ENCODE results near the gene CBLB. TPM values are rescaled to one million over a fixed set of nuclear protein-coding genes. Genes with fewer than 3 reads are reported as not detected.

Gene CBLB
- total and polyA plus RNA-seq, 12 donors, result 20.4 to 58.9 (median 33.5) TPM

GRCh38 chr3:105616374-105617121, 252.3 kb downstream of the CBLB start:
- H3K4me1 ChIP-seq (replicated peaks in 1 of 2), result no peaks in the 10 kb centered on the region
- no peaks in the 10 kb centered on the region for H3K36me3 ChIP-seq (replicated peaks in 1 of 2)
- no peak overlapping the region for H3K27ac ChIP-seq
- H3K9me3 ChIP-seq (replicated peaks in 1 of 3), result no peaks in the 10 kb centered on the region
- H3K4me3 ChIP-seq, result no peak overlapping the region
- 57 to 68% (median 60%) methylated on average over 5 of the region's 5 CpGs for WGBS, 4 donors
- H3K27me3 ChIP-seq, result no peaks in the 10 kb centered on the region
- TF ChIP-seq POLR2A (IDR thresholded peaks at IDR 0.05) (no peak), CTCF (IDR thresholded peaks at IDR 0.05) (no peak)
- no peak for DNase-seq
- intact Hi-C loops (cut with DNase I), result no loop called here

GRCh38 chr3:105615814-105616213, 253.0 kb downstream of the CBLB start:
- Histone ChIP-seq H3K27me3 (no peaks in the 10 kb centered on the region), H3K4me3 (no peak overlapping the region), H3K27ac (no peak overlapping the region), H3K9me3 (replicated peaks in 1 of 3) (no peaks in the 10 kb centered on the region), H3K4me1 (replicated peaks in 1 of 2) (no peaks in the 10 kb centered on the region), H3K36me3 (replicated peaks in 1 of 2) (no peaks in the 10 kb centered on the region)
- TF ChIP-seq POLR2A (IDR thresholded peaks at IDR 0.05), result no peak
- no peak for TF ChIP-seq CTCF (IDR thresholded peaks at IDR 0.05)
- intact Hi-C loops (cut with DNase I), result no loop called here
- DNase-seq, result no peak
- 81 to 90% (median 86%) methylated on average over 3 of the region's 3 CpGs for WGBS, 4 donors

GRCh38 chr3:105614288-105615030, 254.4 kb downstream of the CBLB start:
- Histone ChIP-seq H3K27ac (no peak overlapping the region), H3K4me3 (no peak overlapping the region), H3K27me3 (no peaks in the 10 kb centered on the region), H3K36me3 (replicated peaks in 1 of 2) (no peaks in the 10 kb centered on the region), H3K4me1 (replicated peaks in 1 of 2) (no peaks in the 10 kb centered on the region), H3K9me3 (replicated peaks in 1 of 3) (no peaks in the 10 kb centered on the region)
- no peak for TF ChIP-seq POLR2A (IDR thresholded peaks at IDR 0.05)
- no peak for TF ChIP-seq CTCF (IDR thresholded peaks at IDR 0.05)
- intact Hi-C loops (cut with DNase I), result no loop called here
- no peak for DNase-seq

GRCh38 chr3:105613120-105613519, 255.7 kb downstream of the CBLB start:
- intact Hi-C loops (cut with DNase I), result no loop called here
- Histone ChIP-seq H3K4me1 (replicated peaks in 1 of 2) (no peaks in the 10 kb centered on the region), H3K4me3 (no peak overlapping the region), H3K36me3 (replicated peaks in 1 of 2) (no peaks in the 10 kb centered on the region), H3K27me3 (no peaks in the 10 kb centered on the region), H3K27ac (no peak overlapping the region), H3K9me3 (replicated peaks in 1 of 3) (no peaks in the 10 kb centered on the region)
- TF ChIP-seq CTCF (IDR thresholded peaks at IDR 0.05) (no peak), POLR2A (IDR thresholded peaks at IDR 0.05) (no peak)
- DNase-seq, result no peak
- WGBS, 4 donors, result 57 to 88% (median 74%) methylated on average over 2 of the region's 2 CpGs

Measured in adrenal gland (tissue), 12 donors.